K562 (cell line): ENCODE data around the gene C3. TPM values are rescaled to one million over a fixed set of nuclear protein-coding genes. Genes with fewer than 3 reads are reported as not detected.

ENCODE experiments used
- ATAC-seq: fragments of 200-7000 bp; cut with Tn5 transposase; 3 replicates; pipeline ENCODE4 v1.9.1; 2020; ENCODE audit warnings: moderate library complexity
- BruUV-seq: library from RNA; stranded (reverse); fragments of 400-500 nt; replicated peaks from 2 replicates; lab custom pipeline; 2021; lab: Mats Ljungman, UMichigan
- CTCF ChIA-PET: fragments of 300-600 bp; formaldehyde crosslinking; extraction: SDS; loops from one replicate; lab custom pipeline; 2021; ENCODE audit warnings: low intra/inter-chr PET ratio; lab: Yijun Ruan, JAX
- POLR2A ChIA-PET: fragments of 300-600, 350-650 bp; sonication (Branson Sonifier 250); formaldehyde crosslinking; extraction: SDS; loops from one replicate; lab custom pipeline; 2021; ENCODE audit warnings: antibody characterized with exemption, inconsistent platforms; lab: Yijun Ruan, JAX
- DNase-seq, 4 experiments: peaks; one replicate each; pipeline versions ENCODE4 v3.0.0 to v3.0.0-alpha.2; 2011 to 2018; ENCODE audit warnings: low spot score in 3 of 4, mixed read lengths in 3 of 4; ENCODE audit errors: extremely low read depth in 1 of 4
- FAIRE-seq: peaks from 2 replicates; lab custom pipeline; 2011; peaks lifted over from hg19 to GRCh38; lab: Jason Lieb, UNC
- H2AFZ ChIP-seq: 2 replicates; pipeline ENCODE4 v1.6.0; 2011; ENCODE audit warnings: low read depth, low read length, control low read depth, inconsistent platforms
- H3K27ac ChIP-seq: fragments of 200-600 bp; 3 replicates; pipeline ENCODE4 v1.8.0; 2011; ENCODE audit warnings: low read depth, mild to moderate bottlenecking, control low read depth, inconsistent platforms, low read length, moderate library complexity, mixed read lengths; ENCODE audit errors: extremely low read depth
- H3K27me3 ChIP-seq, 2 experiments: fragments of 300-600 bp in 1 of 2; 2 replicates in 1 of 2; 3 replicates in 1 of 2; pipeline versions ENCODE4 v1.6.0 to v1.8.0; 2011; ENCODE audit warnings: inconsistent platforms in 2 of 2, low read length in 2 of 2, mild to moderate bottlenecking in 1 of 2, mixed read lengths in 1 of 2, moderate library complexity in 1 of 2; ENCODE audit not compliant: control insufficient read depth in 2 of 2, insufficient read depth in 2 of 2
- H3K36me3 ChIP-seq: fragments of 300-600 bp; 3 replicates; pipeline ENCODE4 v1.8.0; 2011; ENCODE audit warnings: mild to moderate bottlenecking, low read length, inconsistent platforms; ENCODE audit not compliant: control insufficient read depth, insufficient read depth
- H3K4me1 ChIP-seq, 2 experiments: fragments of 200-600 bp in 1 of 2; replicated peaks in 1 of 2; 2 replicates in 1 of 2; 3 replicates in 1 of 2; pipeline versions ENCODE4 v1.5.1 to v1.8.0; 2011; ENCODE audit warnings: inconsistent platforms in 2 of 2, low read length in 2 of 2, mild to moderate bottlenecking in 1 of 2, mixed read lengths in 1 of 2, moderate library complexity in 1 of 2; ENCODE audit not compliant: control insufficient read depth in 2 of 2, insufficient read depth in 2 of 2
- H3K4me2 ChIP-seq: 2 replicates; pipeline ENCODE4 v1.6.1; 2011; ENCODE audit warnings: low read length, control low read depth, inconsistent platforms, mixed read lengths; ENCODE audit not compliant: insufficient read depth
- H3K4me3 ChIP-seq: fragments of 200-600 bp; sonication (generic), shearing (Covaris generic); 2 replicates; pipeline ENCODE4 v1.5.1; 2016; ENCODE audit warnings: control low read depth, inconsistent platforms
- H3K79me2 ChIP-seq: fragments of 200-600 bp; 3 replicates; pipeline ENCODE4 v1.8.0; 2011; ENCODE audit warnings: low read length, inconsistent platforms; ENCODE audit not compliant: control insufficient read depth, insufficient read depth
- H3K9ac ChIP-seq, 2 experiments: 2 replicates each; pipeline versions ENCODE4 v1.6.0 to v1.6.1; 2011; ENCODE audit warnings: low read depth in 2 of 2, low read length in 2 of 2, control low read depth in 1 of 2, inconsistent platforms in 1 of 2, mild to moderate bottlenecking in 1 of 2, mixed read lengths in 1 of 2; ENCODE audit not compliant: insufficient read depth in 1 of 2
- H3K9me1 ChIP-seq: one replicate; pipeline ENCODE4 v1.6.0; 2011; ENCODE audit warnings: inconsistent platforms, mild to moderate bottlenecking, low read length, moderate library complexity; ENCODE audit not compliant: control insufficient read depth, insufficient read depth
- H3K9me3 ChIP-seq: replicated peaks from 2 replicates; pipeline ENCODE4 v1.5.1; 2011; ENCODE audit warnings: low read depth, low read length, inconsistent platforms; ENCODE audit not compliant: control insufficient read depth, insufficient read depth
- H4K20me1 ChIP-seq: replicated peaks from 2 replicates; pipeline ENCODE4 v1.6.1; 2011; ENCODE audit warnings: low read length, inconsistent platforms, mixed read lengths; ENCODE audit not compliant: control insufficient read depth, insufficient read depth
- ATF7 ChIP-seq: fragments of 450-650 bp; IDR thresholded peaks from 2 replicates; pipeline ENCODE4 v1.7.1; 2014; ENCODE audit warnings: mild to moderate bottlenecking, moderate library complexity
- ETV5 ChIP-seq: sonication (generic); formaldehyde crosslinking; IDR thresholded peaks from 2 replicates; pipeline ENCODE4 v1.4.0; 2020; ENCODE audit warnings: low read depth, mild to moderate bottlenecking, missing genetic modification reagents
- HES1 ChIP-seq: fragments of 450-650 bp; IDR thresholded peaks from 2 replicates; pipeline ENCODE4 v1.6.1; 2016; ENCODE audit warnings: low read depth, mild to moderate bottlenecking, moderate library complexity
- PRDM10 ChIP-seq: fragments of 450-650 bp; IDR thresholded peaks from 2 replicates; pipeline ENCODE4 v1.6.1; 2018; ENCODE audit not compliant: partially characterized antibody
- RAD21 ChIP-seq, 2 experiments: fragments of 250-450 bp in 1 of 2; fragments of 450-650 bp in 1 of 2; sonication (Bioruptor Pico) in 1 of 2; formaldehyde crosslinking in 1 of 2; IDR thresholded peaks in 1 of 2; conservative IDR thresholded peaks in 1 of 2; 2 replicates each; pipeline versions ENCODE4 v1.4.0 to v1.8.0; 2020 to 2022; ENCODE audit warnings: mild to moderate bottlenecking in 2 of 2, moderate library complexity in 1 of 2
- SMC3 ChIP-seq: conservative IDR thresholded peaks from 2 replicates; pipeline ENCODE4 v1.6.1; 2011; ENCODE audit warnings: low read depth, low read length, improper control_type of control experiment; ENCODE audit not compliant: insufficient read depth
- SREBF1 ChIP-seq: fragments of 150-350 bp; IDR thresholded peaks from 2 replicates; pipeline ENCODE4 v1.6.1; 2014; ENCODE audit warnings: antibody characterized with exemption, low read depth, low read length, borderline replicate concordance
- TAF1 ChIP-seq: IDR thresholded peaks from 2 replicates; pipeline ENCODE4 v1.6.1; 2011; ENCODE audit warnings: mild to moderate bottlenecking, low read length, moderate library complexity; ENCODE audit not compliant: insufficient read depth, control insufficient read depth, severe bottlenecking; ENCODE audit errors: extremely low read depth
- TFAP4 ChIP-seq: sonication (generic); formaldehyde crosslinking; IDR thresholded peaks from 2 replicates; pipeline ENCODE4 v1.8.0; 2022; ENCODE audit warnings: missing genetic modification reagents, mild to moderate bottlenecking, moderate library complexity, borderline replicate concordance
- ZFP36 ChIP-seq: fragments of 150-350 bp; IDR thresholded peaks from 2 replicates; pipeline ENCODE4 v1.6.1; 2018; ENCODE audit warnings: low read length, low read depth; ENCODE audit not compliant: partially characterized antibody
- WGBS: fragments of 100-300 bp; shearing (Covaris generic); methylation state at CpG from one replicate; pipeline ENCODE4 v1.1.6; 2016; ENCODE audit warnings: low coverage, mixed read lengths; ENCODE audit not compliant: insufficient coverage; ENCODE audit errors: missing lambda C conversion rate; 5-methylcytosine and 5-hydroxymethylcytosine counted together
- in situ Hi-C: fragments of 300-500 bp; cut with MboI; formaldehyde crosslinking; loops from 4 replicates; pipeline ENCODE4 v1.15.0; 2018; ENCODE audit warnings: inconsistent platforms, mixed read lengths
- intact Hi-C: fragments of 100-400 bp; cut with micrococcal nuclease; formaldehyde crosslinking; loops from 2 replicates; pipeline ENCODE4 v1.14.2; 2022
- polyA plus RNA-seq, 8 experiments: library from polyadenylated mRNA; depleted of rRNA in 4 of 8; stranded (reverse) in 5 of 8; unstranded in 3 of 8; fragments of >200 nt; fragmentation: Nextera tagmentation in 2 of 8; fragmentation: Illumina TruSeq in 1 of 8; extraction: Ambion mirVana in 2 of 8; extraction: Trizol in 1 of 8; gene quantifications; 2 replicates each; pipeline versions ENCODE4 v1.2.1 to v1.2.3, GENCODE V29; 2011 to 2014; ENCODE audit warnings: inconsistent platforms in 1 of 8, missing spikeins in 1 of 8
- total RNA-seq, 7 experiments: library from RNA; depleted of rRNA in 6 of 7; stranded (reverse); fragments of >200 nt in 6 of 7; fragmentation: Illumina TruSeq in 2 of 7; extraction: Trizol in 2 of 7; gene quantifications; 2 replicates each; pipeline versions ENCODE4 v1.2.1 to v1.2.3, GENCODE V29; 2011 to 2021; ENCODE audit warnings: low replicate concordance in 1 of 7

The C3 gene
- total and polyA plus RNA-seq, 9 of the 15 experiments (the other 6 are each of a cell fraction or from before 2014, with no cell fraction given), result 0.59 to 10.6 (median 2.2) TPM

- in situ Hi-C loops (no loop called here), intact Hi-C loops (loop anchor here (10.0 kb wide), 1 partner anchor 96 kb away; no protein-coding TSS in a partner anchor)
- peaks cover 4% of the 10 kb centered on the region for H3K9me1 ChIP-seq
- peaks cover 9 to 39% of the 10 kb centered on the region in 2 experiments for H3K4me1 ChIP-seq
- no peak overlapping the region for H3K4me2 ChIP-seq
- no peaks in the 10 kb centered on the region for H3K9me3 ChIP-seq
- H3K36me3 ChIP-seq, result no peaks in the 10 kb centered on the region
- no peak overlapping the region for H3K27ac ChIP-seq
- no peak overlapping the region for H2AFZ ChIP-seq
- ATAC-seq, result peak; percentile 16; the same call in 2 of the 3 replicates
- DNase-seq, result peak; percentile 59 to 64 (median 61)
- H3K79me2 ChIP-seq, result peaks cover 24% of the 10 kb centered on the region
- no peak overlapping the region for H3K9ac ChIP-seq
- H3K27me3 ChIP-seq, result no peaks in the 10 kb centered on the region
- no peak for FAIRE-seq
- BruUV-seq, result no TSS peak
- CTCF ChIA-PET, result interaction anchor here (0.6 kb wide), 1 partner anchor 603 kb away, joined by 3 read pairs; no protein-coding TSS in a partner anchor
- 50% methylated on average over 10 of the region's 11 CpGs for WGBS
- no peak overlapping the region for H3K4me3 ChIP-seq
- H4K20me1 ChIP-seq, result no peaks in the 10 kb centered on the region
- POLR2A ChIA-PET, result no interaction called here
- peak; percentile 25; the same call in 1 of the 2 replicates for TF ChIP-seq TFAP4 (CRISPR knock-in tag)
- TF ChIP-seq ZFP36, result peak; percentile 42
- TF ChIP-seq SMC3, result peak; percentile 31; the same call in 1 of the 2 replicates
- TF ChIP-seq ETV5 (CRISPR knock-in tag), result 0 out of 2 replicates have a peak, but pooled peaks have one; percentile 33
- TF ChIP-seq TAF1, result no peak
- TF ChIP-seq HES1, result no peak
- TF ChIP-seq ATF7, result peak; percentile 31; the same call in 1 of the 2 replicates
- TF ChIP-seq RAD21 (CRISPR knock-in tag; conservative IDR thresholded peaks at IDR 0.05 in 1 of 2, IDR thresholded peaks at IDR 0.05 in 1 of 2), result peak; percentile 15 to 67; a peak in 2 of 4 replicates
- TF ChIP-seq SREBF1, result no peak
- TF ChIP-seq PRDM10, result peak; percentile 96
Observed at GRCh38 chr19:6769006-6769619, 48.7 kb upstream of the C3 start.
